DOHH2 (cell line): Measurements from ENCODE around the gene DLG5.

Experiments used
- H3F3A ChIP-seq: fragments of 200-600 bp; sonication (generic), shearing (Covaris generic); 2 replicates; pipeline ENCODE4 v1.6.0; 2016; ENCODE audit warnings: antibody characterized with exemption, mild to moderate bottlenecking; ENCODE audit not compliant: control insufficient read depth, insufficient read depth
- H3K27ac ChIP-seq: fragments of 200-600 bp; sonication (generic); 2 replicates; pipeline ENCODE4 v1.5.1; 2014; ENCODE audit warnings: low read depth, mild to moderate bottlenecking, low read length, moderate library complexity
- H3K27me3 ChIP-seq: fragments of 200-600 bp; sonication (generic); 2 replicates; pipeline ENCODE4 v1.6.1; 2014; ENCODE audit warnings: mild to moderate bottlenecking, low read length, mixed read lengths; ENCODE audit not compliant: control insufficient read depth
- H3K36me3 ChIP-seq: fragments of 200-600 bp; sonication (generic); 2 replicates; pipeline ENCODE4 v1.6.1; 2014; ENCODE audit warnings: mild to moderate bottlenecking, low read length, moderate library complexity, mixed read lengths; ENCODE audit not compliant: control insufficient read depth
- H3K4me1 ChIP-seq: fragments of 200-600 bp; sonication (generic); 2 replicates; pipeline ENCODE4 v1.6.1; 2014; ENCODE audit warnings: mild to moderate bottlenecking, low read length, mixed read lengths; ENCODE audit not compliant: control insufficient read depth
- H3K4me2 ChIP-seq: fragments of 200-600 bp; sonication (generic); 2 replicates; pipeline ENCODE4 v1.6.0; 2014; ENCODE audit warnings: mild to moderate bottlenecking, low read length, moderate library complexity
- H3K4me3 ChIP-seq: fragments of 200-600 bp; sonication (generic); 2 replicates; pipeline ENCODE4 v1.5.1; 2014; ENCODE audit warnings: mild to moderate bottlenecking, low read length, mixed read lengths
- H3K79me2 ChIP-seq: fragments of 200-600 bp; sonication (generic); 2 replicates; pipeline ENCODE4 v1.6.1; 2014; ENCODE audit warnings: mild to moderate bottlenecking, low read length, mixed read lengths; ENCODE audit not compliant: control insufficient read depth
- H3K9me2 ChIP-seq: fragments of 200-600 bp; sonication (generic); replicated peaks from 2 replicates; pipeline ENCODE4 v1.6.1; 2014; ENCODE audit warnings: mild to moderate bottlenecking, low read length, mixed read lengths; ENCODE audit not compliant: control insufficient read depth
- H3K9me3 ChIP-seq: fragments of 200-600 bp; sonication (generic); 2 replicates; pipeline ENCODE4 v1.6.1; 2014; ENCODE audit warnings: antibody characterized with exemption, low read length, mixed read lengths; ENCODE audit not compliant: control insufficient read depth, insufficient read depth
- H4K20me1 ChIP-seq: fragments of 200-600 bp; sonication (generic); 2 replicates; pipeline ENCODE4 v1.6.0; 2014; ENCODE audit warnings: low read depth, mild to moderate bottlenecking, antibody characterized with exemption, low read length, moderate library complexity; ENCODE audit not compliant: control insufficient read depth, insufficient read depth
- CTCF ChIP-seq: fragments of 200-600 bp; sonication (generic); IDR thresholded peaks from one replicate; pipeline ENCODE4 v1.5.1; 2014; ENCODE audit warnings: antibody characterized with exemption, mild to moderate bottlenecking, low read depth, low read length; ENCODE audit not compliant: poor library complexity, severe bottlenecking
- EZH2phosphoT487 ChIP-seq: fragments of 200-600 bp; sonication (generic); IDR thresholded peaks from 2 replicates; pipeline ENCODE4 v1.6.1; 2017; ENCODE audit warnings: borderline replicate concordance, mild to moderate bottlenecking, antibody characterized with exemption, low read length, moderate library complexity, mixed read lengths

The DLG5 gene

GRCh38 chr10:77959384-77959783, 32.8 kb upstream of the DLG5 start:
- Histone ChIP-seq H3K4me2 (no peak overlapping the region), H3K9me2 (no peaks in the 10 kb centered on the region), H3K79me2 (no peaks in the 10 kb centered on the region), H3K36me3 (no peaks in the 10 kb centered on the region), H3K27me3 (no peaks in the 10 kb centered on the region), H3F3A (no peaks in the 10 kb centered on the region), H3K4me1 (no peaks in the 10 kb centered on the region), H3K9me3 (0 out of 2 replicates have a peak, but pooled peaks cover 3% of the 10 kb centered on the region), H3K27ac (no peak overlapping the region), H4K20me1 (no peaks in the 10 kb centered on the region), H3K4me3 (no peak overlapping the region)
- TF ChIP-seq EZH2phosphoT487 (no peak), CTCF (no peak)

- TF ChIP-seq CTCF = no peak
- no peak for TF ChIP-seq EZH2phosphoT487
These were observed 28.6 kb upstream of the DLG5 start for GRCh38 chr10:77955136-77955535.

GRCh38 chr10:77949167-77949566, 22.6 kb upstream of the DLG5 start:
- no peak for TF ChIP-seq EZH2phosphoT487
- TF ChIP-seq CTCF = no peak

More at GRCh38 chr10:77955136-77955535, 28.6 kb upstream of the DLG5 start:
- peaks cover 4% of the 10 kb centered on the region for H3K9me3 ChIP-seq
- H3K4me2 ChIP-seq = no peak overlapping the region
- H3K36me3 ChIP-seq = no peaks in the 10 kb centered on the region
- H4K20me1 ChIP-seq = no peaks in the 10 kb centered on the region
- H3F3A ChIP-seq = no peaks in the 10 kb centered on the region
- no peak overlapping the region for H3K27ac ChIP-seq
- no peaks in the 10 kb centered on the region for H3K4me1 ChIP-seq
- no peaks in the 10 kb centered on the region for H3K27me3 ChIP-seq
- no peaks in the 10 kb centered on the region for H3K79me2 ChIP-seq
- H3K4me3 ChIP-seq = no peak overlapping the region
- no peaks in the 10 kb centered on the region for H3K9me2 ChIP-seq

More at GRCh38 chr10:77949167-77949566, 22.6 kb upstream of the DLG5 start:
- Histone ChIP-seq H4K20me1 (no peaks in the 10 kb centered on the region), H3K4me1 (no peaks in the 10 kb centered on the region), H3K9me3 (peaks cover 4% of the 10 kb centered on the region), H3K36me3 (no peaks in the 10 kb centered on the region), H3K4me2 (no peak overlapping the region), H3K9me2 (no peaks in the 10 kb centered on the region), H3K4me3 (no peak overlapping the region), H3K27ac (no peak overlapping the region), H3F3A (no peaks in the 10 kb centered on the region), H3K27me3 (no peaks in the 10 kb centered on the region), H3K79me2 (no peaks in the 10 kb centered on the region)
